GM18502 (cell line): ENCODE data around the gene MOCS3.
A peak's percentile ranks its signal among the peaks of the same experiment; 100 is the strongest.
"Not testable (repeated sequence)": the region's sequence is repeated elsewhere in the genome, so short reads cannot be mapped to it uniquely, and the experiment has no call there.

Experiments used
- ATAC-seq: cut with Tn5 transposase; IDR thresholded peaks from one replicate; pipeline ENCODE4 v1.9.1; 2021; ENCODE audit warnings: mild to moderate bottlenecking; ENCODE audit not compliant: unreplicated experiment, poor library complexity

Gene MOCS3

GRCh38 chr20:50931306-50932015 lies 27.2 kb upstream of the MOCS3 start, which contains the start of gene ADNP:
Gene ADNP (minus strand): TSS chr20:50931437. CDS start chr20:50903996, 27,441 bp downstream.
- ATAC-seq, result peak; percentile 72

GRCh38 chr20:50932016-50932485 lies 26.6 kb upstream of the MOCS3 start:
- ATAC-seq, result no peak

GRCh38 chr20:50932691-50933280 lies 25.8 kb upstream of the MOCS3 start:
- ATAC-seq, result no peak

- no peak for ATAC-seq
These were observed 25.0 kb upstream of the MOCS3 start for GRCh38 chr20:50933589-50933988.

- no peak for ATAC-seq
These were observed 15.5 kb upstream of the MOCS3 start for GRCh38 chr20:50943069-50943468.

GRCh38 chr20:50948132-50948785 lies 10.4 kb upstream of the MOCS3 start:
- ATAC-seq, result no peak

- ATAC-seq, result no peak
These were observed 5.4 kb upstream of the MOCS3 start for GRCh38 chr20:50953196-50953595.

GRCh38 chr20:50953821-50954220 lies 4.8 kb upstream of the MOCS3 start:
- ATAC-seq, result no peak

GRCh38 chr20:50957276-50957675 lies 1.3 kb upstream of the MOCS3 start:
- no peak for ATAC-seq

- peak; percentile 77 for ATAC-seq
These were observed 612 bp upstream of the MOCS3 start, which contains the start of gene DPM1 for GRCh38 chr20:50957798-50958614. Gene DPM1 (minus strand): TSS chr20:50958532. CDS start chr20:50958523, 9 bp downstream.

- ATAC-seq, result no peak
These were observed 1.0 kb downstream of the MOCS3 start for GRCh38 chr20:50959543-50960126.

GRCh38 chr20:50967586-50967985 lies 9.0 kb downstream of the MOCS3 start:
- ATAC-seq, result no peak

GRCh38 chr20:50968289-50968688 lies 9.7 kb downstream of the MOCS3 start:
- no peak for ATAC-seq

- no peak for ATAC-seq
These were observed 10.8 kb downstream of the MOCS3 start for GRCh38 chr20:50969435-50969834.

- no peak for ATAC-seq
These were observed 11.3 kb downstream of the MOCS3 start for GRCh38 chr20:50969912-50970311.

GRCh38 chr20:50975701-50976330 lies 17.2 kb downstream of the MOCS3 start:
- no peak for ATAC-seq

GRCh38 chr20:50977066-50978021 lies 18.7 kb downstream of the MOCS3 start:
- no peak for ATAC-seq

GRCh38 chr20:50978533-50978932 lies 19.9 kb downstream of the MOCS3 start:
- ATAC-seq, result not testable (repeated sequence)
